HG03159 (cell line): ENCODE measurements around the gene TROAP.
"Not testable (repeated sequence)": the region's sequence is repeated elsewhere in the genome, so short reads cannot be mapped to it uniquely, and the experiment has no call there.

Experiments
- ATAC-seq: cut with Tn5 transposase; IDR thresholded peaks from one replicate; pipeline ENCODE4 v1.9.1; 2021; ENCODE audit warnings: mild to moderate bottlenecking, moderate library complexity; ENCODE audit not compliant: unreplicated experiment

Gene TROAP, protein sequence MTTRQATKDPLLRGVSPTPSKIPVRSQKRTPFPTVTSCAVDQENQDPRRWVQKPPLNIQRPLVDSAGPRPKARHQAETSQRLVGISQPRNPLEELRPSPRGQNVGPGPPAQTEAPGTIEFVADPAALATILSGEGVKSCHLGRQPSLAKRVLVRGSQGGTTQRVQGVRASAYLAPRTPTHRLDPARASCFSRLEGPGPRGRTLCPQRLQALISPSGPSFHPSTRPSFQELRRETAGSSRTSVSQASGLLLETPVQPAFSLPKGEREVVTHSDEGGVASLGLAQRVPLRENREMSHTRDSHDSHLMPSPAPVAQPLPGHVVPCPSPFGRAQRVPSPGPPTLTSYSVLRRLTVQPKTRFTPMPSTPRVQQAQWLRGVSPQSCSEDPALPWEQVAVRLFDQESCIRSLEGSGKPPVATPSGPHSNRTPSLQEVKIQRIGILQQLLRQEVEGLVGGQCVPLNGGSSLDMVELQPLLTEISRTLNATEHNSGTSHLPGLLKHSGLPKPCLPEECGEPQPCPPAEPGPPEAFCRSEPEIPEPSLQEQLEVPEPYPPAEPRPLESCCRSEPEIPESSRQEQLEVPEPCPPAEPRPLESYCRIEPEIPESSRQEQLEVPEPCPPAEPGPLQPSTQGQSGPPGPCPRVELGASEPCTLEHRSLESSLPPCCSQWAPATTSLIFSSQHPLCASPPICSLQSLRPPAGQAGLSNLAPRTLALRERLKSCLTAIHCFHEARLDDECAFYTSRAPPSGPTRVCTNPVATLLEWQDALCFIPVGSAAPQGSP

DNA sequence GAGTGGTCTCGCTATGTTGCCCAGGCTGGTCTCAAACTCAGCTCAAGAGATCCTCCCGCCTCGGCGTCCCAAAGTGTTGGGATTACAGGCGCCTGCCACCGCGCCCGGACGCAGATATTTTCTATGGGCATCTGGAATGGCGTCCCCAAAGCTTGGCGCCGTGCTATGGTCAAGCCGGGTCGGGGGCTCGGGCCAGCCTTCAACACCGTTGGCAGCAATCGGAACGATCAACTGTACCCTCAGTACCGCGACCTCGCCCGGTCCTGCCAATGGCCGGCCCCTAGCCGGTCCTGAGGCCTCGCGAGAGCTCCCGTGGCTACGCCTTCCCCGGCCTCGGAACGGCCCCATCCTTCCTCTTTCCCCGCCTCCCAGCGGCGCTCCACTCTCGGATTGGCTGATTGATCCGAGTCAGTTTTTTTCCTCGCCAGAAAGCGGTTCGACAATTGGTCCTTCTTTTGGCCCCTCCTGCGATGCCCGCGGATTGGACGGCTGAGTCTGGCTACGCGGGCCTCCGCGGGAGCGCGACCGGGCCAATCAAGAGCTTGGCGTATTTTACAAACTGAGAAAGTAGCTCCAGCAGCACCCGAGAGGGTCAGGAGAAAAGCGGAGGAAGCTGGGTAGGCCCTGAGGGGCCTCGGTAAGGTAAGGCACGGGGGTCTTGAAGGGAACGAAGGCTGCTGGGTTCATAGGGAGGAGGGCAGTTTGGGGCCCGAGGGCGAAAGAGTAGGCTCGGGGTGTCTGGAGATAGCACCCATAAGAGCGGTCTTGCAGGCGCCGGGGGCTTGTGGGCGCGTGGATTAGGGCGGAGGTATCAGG, at the start of gene TROAP:
Gene TROAP, plus strand, starts transcription at position 548 of the 816 bp plus-strand sequence. CDS start 354 bp downstream, outside the sequence.
- ATAC-seq, result peak; percentile 94

DNA sequence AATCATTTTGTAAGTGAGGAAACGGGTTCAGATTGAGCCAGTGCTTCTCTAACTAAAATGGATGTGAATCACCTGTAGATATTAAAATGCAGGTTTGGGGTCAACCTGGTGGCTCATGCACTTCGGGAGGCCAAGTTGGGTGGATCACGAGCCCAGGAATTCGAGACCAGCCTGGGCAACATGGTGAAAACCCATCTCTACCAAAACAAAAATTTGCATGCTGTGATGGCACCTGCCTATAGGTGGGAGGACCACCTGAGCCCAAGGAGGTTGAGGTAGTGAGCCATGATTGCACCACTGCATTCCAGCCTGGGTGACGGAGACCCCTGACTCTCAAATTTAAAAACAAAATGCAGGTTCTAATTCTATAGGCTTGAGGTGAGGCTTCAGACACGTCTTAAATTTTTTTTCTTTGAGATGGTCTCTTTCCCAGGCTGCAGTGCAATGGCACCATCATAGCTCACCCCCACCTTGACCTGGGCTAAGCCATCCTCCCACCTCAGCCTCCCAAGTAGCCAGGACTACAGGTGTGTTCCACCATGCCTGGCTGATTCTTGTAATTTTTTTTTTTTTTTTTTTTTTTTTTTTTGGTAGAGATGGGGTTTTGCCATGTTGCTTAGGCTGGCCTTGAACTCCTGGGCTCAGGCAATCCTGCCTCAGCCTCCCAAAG, 49.2 kb upstream of the TROAP start:
- ATAC-seq, result no peak

DNA sequence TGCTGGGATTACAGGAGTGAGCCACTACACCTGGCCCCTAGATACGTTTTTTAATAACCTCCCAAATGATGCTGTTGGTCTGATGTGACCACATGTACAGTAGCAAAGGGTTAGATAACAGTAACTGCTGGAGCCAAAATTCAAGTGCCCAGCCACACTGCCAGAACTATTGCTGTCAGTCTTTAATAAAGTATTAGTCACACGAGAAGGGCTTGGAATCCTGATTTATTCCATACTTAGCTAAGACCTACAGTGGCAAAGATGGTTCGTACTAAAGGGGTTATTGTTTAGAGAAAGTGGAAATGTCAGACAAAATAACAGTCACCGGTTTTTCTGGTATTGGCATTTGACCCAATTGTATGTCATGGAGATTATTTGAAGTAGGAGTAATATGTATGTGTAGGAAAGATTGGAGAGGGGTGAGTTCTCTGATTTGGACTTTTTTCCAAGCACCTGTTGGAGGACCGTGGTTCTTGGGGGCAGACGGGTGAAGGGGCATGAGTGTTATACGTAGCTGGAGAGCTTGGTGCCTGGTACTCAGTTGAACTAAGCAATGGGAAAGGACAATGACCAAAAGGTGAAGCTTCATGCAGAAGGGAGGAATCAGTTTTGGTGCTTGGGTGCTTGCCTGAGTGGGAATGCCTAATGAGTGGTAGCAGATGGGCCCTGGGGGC, 48.5 kb upstream of the TROAP start:
- no peak for ATAC-seq

DNA sequence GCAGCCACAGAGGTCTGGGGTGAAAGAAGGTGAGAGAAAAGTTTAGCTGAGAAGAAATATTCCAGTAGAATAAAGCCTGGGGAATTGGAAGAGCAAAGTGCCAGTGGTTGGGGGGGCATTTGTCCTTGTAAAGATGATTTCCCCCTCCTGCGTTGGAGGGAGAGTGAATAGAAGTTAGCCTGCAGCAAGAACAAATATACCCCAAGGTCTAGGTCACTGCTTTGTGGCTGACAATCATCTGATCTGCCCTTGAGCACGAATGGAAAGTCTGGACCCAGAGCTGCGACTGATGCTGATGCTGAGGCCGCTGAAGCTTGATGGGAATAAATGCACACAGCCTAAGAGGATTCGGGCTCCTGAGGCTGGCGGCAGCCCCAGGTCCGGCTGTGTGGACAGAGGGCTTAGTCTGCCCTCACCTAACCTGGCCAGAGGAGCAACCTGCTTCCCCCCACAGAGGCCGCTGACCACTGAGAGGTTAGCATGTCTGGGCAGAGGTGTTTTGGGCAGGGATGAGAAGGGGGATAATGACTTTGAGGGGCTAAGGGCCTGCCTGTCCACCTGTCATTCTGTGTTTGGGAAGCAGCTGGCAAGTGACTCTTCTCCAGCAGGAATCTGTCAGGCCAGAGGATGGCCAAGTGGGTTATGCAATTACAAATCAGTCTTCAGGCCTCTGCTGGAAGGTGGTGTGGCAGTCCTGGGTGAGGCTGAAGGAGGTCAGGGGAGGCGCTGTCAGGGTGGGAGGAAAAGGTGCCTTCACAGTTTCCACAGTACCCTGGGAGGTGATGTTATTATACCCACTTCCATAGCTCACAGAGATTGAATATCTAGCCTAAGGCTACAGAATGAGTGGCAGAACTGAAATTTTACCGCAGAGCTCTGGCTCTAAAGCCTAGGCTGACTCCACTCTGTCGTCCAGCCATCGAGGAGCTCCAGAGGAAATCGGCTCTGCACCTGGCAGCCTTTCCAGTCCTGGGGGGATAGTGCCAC, 46.5 kb upstream of the TROAP start:
- no peak for ATAC-seq

DNA sequence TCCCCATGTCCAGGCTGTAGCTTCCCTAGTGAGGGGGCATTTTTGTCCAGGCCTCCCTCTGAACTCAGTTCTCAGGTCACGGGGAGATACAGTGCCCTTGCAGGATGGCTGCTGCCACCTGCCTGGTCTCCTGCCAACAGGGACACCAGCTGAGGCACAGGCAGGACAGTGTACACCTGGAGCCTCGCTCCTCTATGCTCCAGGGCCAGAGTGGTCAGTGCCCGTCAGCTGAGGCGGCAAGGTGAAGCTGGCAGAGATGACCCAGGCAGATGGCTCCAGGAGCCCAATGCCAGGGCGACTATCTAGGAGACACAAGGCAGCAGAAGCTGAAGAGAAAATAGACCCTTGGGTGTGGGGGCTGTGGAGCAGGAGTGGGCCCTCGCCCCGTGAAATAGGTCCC, 45.6 kb upstream of the TROAP start:
- no peak for ATAC-seq

DNA sequence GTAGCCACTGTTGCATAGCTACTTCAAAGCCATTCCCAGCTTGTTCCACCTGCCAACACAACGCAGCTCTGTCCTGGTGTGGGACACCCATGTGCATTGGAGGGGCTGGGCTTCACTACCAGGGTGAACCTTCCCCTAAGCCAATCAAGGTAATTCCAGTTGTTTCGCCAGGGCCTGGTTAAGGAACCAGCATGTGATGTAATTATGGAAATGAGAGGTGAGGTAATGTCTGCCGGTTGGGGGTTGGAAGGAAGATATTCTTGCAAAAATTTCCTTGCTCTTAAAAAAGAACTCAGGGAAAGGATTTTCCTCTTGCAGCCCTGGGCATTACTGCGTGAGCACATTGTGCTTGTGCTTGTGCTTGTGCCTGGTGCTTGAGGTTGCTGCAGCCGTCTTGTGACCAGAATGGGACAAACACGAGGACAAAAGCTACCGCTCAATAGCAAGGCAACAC, 43.3 kb upstream of the TROAP start:
- ATAC-seq, result no peak

DNA sequence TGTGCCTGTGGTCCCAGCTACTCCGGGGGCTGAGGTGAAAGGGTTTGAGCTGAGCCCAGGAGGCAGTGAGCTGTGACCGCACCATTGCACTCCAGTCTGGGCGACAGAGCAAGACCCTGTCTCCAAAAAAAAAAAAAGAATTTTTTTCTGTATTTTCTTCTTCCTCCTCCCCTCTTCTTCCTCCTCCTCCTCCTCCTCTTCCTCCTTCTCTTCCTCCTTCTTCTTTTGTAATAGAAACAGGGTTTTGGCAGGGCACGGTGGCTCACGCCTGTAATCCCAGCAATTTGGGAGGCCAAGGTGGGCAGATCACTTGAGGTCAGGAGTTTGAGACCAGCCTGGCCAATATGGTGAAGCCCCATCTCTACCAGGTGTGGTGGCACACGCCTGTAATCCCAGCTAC, 42.5 kb upstream of the TROAP start:
- not testable (repeated sequence) for ATAC-seq

DNA sequence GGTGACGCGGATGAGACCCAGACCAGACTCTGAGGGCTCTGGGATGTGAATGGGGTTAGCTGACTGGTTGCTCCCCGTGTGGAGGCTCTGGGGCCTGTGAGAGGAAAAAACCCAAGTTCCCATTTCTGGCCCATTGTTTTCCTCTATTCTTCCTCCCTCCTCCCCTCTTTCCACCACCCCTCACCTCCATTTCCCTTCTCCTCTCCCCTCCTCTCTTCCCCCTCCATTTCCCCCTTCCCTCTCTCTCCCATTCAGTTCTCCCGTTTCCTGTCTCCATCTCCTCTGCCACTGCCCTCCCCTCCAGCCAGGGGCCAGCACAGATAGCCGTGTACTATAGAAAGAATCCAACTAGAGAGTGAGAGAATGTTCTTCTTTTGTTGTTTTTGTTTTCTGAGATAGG, 40.8 kb upstream of the TROAP start:
- no peak for ATAC-seq

DNA sequence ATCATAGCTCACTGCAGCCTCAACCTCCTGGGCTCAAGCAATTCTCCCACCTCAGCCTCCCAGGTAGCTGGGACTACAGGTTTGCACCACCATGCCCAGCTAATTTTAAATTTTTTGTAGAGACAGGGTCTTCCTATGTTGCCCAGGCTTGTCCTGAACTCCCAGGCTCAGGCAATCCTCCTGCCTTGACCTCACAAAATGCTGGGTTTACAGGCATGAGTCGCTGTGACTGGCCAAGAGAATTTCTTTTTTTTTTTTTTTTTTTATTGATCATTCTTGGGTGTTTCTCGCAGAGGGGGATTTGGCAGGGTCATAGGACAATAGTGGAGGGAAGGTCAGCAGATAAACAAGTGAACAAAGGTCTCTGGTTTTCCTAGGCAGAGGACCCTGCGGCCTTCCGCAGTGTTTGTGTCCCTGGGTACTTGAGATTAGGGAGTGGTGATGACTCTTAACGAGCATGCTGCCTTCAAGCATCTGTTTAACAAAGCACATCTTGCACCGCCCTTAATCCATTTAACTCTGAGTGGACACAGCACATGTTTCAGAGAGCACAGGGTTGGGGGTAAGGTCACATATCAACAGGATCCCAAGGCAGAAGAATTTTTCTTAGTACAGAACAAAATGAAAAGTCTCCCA, 40.2 kb upstream of the TROAP start:
- ATAC-seq, result not testable (repeated sequence)

DNA sequence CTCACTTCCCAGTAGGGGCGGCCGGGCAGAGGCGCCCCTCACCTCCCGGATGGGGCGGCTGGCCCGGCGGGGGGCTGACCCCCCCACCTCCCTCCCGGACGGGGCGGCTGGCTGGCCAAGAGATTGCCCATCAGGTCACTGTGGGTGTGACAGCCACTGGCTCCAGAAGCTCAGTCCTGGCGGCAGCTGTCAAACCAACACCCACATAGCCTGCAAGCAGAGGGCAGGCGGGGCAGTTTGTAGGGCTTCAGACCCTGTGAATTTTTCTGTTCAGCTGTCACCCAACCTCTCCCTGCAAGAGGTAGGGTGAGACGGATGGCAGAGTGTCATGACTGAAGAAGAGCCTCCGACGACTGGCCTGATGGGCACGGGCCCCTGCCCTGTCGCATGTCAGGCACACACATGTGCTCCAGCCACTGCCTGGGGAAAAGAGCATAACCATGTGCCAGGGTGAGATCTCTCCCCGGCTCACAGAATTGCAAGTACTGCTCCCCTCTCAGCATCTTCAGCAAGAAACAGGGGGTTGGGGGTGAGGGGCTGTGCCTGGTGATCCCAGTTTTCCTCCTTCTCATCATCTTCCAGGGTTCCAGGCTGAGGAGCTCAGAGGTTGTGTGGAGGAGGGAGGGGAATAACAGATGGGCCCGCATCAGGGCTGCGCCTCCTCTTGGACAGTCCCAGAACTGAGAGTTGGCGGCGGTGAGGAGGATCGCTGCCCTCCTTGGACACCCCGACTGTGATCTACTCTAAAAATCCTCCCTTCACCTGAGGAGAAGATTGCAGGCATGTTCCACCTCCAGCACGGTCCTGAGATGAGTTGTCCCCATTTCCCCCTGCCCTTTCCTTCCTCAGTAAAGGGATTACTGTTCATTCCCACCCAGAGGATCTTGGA, 39.3 kb upstream of the TROAP start:
- ATAC-seq, result no peak

DNA sequence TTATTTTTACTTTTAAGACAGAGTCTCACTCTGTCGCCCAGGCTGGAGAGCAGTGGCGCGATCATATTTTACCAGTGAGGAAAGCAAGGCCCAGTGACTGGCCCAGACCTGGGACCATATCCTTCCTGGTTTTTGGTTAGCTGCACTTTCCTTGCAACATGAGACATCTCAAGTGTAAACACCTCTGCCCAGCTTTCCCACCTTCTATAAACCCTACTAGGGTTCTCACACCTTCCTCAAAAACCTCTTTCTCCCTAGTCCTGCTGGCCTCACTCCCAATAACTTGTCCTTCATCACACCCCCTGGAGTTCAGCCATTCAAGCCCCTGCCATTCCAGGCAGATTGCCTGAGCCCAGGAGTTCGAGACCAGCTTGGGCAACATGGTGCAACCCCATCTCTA, 38.4 kb upstream of the TROAP start:
- no peak for ATAC-seq

DNA sequence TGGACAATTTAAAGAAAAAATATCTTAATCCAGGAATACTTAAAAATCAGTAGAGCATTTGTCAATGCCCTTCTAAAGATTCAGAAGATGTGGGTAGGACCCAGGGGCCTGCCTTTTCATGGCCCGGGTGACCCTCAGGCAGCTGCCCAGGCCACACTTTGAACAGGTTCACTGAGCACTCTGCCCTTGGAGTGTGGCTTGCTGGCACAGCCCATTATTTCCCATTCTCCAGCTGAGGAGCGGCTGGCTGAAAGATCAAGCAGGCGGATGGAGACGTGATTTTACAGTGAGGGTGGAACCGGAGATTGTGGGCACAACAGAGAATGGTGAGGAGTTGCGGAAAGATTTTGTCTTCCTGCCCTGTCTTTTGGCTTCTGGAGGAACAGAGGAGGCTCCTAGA, 35.2 kb upstream of the TROAP start:
- no peak for ATAC-seq

DNA sequence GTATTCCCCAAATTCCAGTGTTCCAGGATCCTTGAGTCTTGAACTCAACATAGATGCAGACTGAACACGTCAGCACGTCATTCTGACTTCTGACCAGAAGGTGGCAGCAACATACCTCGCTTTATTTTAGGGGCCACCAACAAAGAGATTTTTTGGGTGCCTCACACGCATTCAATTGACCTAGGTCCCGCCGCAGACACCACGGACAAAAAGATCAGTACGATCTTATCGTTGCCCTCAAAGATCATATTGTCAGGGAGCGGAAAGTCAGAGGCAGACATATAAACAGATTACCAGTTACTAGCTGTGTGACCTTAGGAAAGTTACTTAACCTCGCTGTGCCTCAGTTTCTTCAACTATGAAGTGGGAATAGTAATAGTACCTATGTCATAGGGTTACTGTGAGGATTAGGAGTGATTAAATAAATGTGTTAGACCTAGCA, 34.6 kb upstream of the TROAP start:
- no peak for ATAC-seq

DNA sequence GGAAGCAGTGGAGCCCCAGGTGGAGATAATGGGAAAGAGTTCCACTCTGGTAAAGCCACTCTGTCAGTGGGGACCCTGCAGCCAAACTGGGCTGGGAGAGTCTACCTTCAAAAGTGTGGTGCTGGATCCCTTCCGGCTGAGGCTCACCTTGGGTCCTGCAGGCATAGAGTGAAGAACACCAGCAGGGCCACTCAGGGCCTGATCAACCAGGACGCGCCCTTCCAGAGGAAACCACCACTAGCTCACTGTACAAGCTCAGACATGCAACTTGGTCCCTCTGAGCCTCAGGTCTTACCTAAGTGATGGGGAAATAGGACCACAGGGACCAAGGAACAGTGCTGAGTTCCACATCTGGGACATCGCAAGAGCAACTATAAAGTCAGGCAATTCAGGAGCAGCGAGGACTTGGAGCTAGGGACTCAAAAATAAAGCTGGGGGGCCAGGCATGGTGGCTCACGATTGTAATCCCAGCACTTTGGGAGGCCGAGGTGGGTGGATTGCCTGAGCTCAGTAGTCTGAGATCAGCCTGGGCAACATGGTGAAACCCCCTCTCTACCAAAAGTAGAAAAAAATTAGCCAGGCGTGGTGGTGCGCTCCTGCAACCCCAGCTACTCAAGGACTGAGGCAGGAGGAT, 34.0 kb upstream of the TROAP start:
- ATAC-seq, result no peak

DNA sequence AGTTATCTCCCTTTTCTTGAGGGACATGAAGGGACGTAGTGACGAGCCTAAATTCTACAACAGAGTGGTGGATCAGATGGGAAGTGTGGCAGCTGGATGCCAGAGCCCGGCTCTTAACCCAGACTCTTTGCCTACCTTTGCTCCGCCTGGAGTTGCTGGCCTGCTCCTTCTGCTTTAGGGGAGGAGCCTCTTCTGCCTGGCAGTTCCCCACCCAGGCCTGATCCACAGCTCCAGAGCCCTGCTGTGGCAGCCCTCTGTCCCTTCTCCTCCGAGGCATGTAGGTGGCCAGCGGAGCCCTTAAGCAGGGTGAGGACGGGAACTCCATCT, 30.4 kb upstream of the TROAP start:
- no peak for ATAC-seq

DNA sequence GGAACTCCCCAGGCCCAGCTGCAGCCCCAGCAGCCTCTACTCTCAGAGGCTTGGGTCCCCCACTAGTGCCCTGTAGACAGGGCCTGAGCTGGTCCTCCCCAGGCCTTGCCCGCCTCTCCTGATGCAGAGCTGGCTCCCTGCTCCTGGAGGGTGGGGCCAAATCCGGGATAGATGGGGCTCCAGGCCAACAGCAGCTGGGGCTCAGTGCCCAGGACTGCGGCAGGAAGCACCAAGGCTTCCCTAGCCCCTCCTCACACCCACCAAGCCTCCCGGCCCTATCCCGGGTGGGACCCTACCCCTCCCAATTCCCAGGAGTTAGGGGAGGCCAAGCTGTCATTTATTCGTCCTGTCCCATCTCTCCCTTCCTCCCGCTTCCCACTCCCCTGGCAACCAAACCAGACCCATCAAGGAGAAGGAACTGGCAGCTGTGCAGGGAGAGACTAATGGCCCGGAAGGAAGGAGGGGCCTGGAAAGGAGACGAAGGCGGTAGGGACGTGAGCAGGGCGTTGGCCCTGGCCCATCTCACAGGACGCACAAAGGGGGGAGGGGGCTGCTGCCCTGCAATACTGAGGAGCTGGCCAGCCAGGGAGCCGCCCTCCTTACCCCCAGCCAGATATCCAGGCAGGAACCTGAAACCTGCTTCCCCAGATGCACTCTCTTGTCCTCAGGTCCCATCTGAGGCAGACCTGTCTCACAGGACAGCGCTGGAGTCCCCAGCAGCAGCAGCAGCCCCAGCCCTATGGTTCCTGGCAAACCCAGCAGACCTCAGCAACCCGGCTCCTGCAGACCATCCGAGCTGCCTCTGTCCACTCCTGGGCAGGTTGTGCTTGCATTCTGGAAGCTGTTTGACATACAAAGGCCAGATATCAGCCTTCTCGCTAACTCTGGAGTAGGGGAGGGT, 29.7 kb upstream of the TROAP start:
- no peak for ATAC-seq
